HG03432 (cell line): Measurements from ENCODE around the gene DPM1.
A peak's percentile ranks its signal among the peaks of the same experiment; 100 is the strongest.
"Not testable (repeated sequence)": the region's sequence is repeated elsewhere in the genome, so short reads cannot be mapped to it uniquely, and the experiment has no call there.

ENCODE experiments used
- ATAC-seq: cut with Tn5 transposase; IDR thresholded peaks from one replicate; pipeline ENCODE4 v1.9.1; 2021; ENCODE audit warnings: mild to moderate bottlenecking, moderate library complexity; ENCODE audit not compliant: unreplicated experiment

Gene DPM1

GRCh38 chr20:50980071-50980681 lies 21.8 kb upstream of the DPM1 start:
- ATAC-seq, result no peak

GRCh38 chr20:50978533-50978932 lies 20.2 kb upstream of the DPM1 start:
- ATAC-seq, result not testable (repeated sequence)

DNA sequence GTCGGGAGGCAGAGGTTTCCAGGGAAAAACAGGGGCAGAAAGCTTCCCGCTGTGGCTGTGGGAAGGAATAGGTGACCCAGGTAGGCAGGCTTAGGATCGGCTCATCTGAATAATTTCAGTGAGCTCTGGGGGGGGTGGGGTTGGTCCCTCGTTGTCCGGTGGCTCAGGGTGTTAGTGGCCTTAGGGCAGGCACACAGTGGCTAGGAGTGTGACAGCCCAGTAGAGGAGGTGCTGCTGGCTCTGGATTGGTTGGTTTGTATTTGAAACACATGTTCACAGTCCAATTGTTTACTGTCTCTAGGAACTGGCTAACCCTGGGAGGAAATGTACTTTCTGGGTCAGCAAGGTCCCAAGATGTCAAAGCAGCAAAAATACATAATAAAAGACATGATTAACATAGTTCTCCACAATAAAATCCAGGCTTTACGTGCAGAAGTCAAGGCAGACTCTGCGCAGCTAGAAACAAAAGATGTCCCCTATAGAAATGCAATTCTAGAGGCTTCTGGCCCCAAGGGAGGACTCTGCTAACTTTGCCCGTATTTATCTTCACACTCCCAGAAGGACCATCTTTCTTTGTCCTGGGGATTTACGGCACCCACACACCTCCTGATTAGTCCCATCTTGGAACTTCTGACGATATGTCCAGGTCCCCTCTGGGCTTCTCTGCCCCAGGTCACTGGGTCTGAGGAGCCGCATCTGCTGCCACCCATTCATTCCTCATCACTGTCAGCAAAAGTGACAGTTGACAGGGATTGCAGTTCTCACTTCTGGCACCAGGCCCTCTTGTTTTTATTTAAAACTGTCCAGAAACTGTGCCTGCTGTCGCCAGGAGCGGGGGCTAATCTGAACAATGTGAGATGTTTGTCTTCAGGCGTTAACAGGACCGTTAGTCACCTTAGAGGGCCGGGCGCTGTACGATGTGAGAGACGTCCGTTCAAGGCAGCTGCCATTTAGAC lies 19.0 kb upstream of the DPM1 start:
- no peak for ATAC-seq

GRCh38 chr20:50975701-50976330 lies 17.5 kb upstream of the DPM1 start:
- ATAC-seq, result no peak

DNA sequence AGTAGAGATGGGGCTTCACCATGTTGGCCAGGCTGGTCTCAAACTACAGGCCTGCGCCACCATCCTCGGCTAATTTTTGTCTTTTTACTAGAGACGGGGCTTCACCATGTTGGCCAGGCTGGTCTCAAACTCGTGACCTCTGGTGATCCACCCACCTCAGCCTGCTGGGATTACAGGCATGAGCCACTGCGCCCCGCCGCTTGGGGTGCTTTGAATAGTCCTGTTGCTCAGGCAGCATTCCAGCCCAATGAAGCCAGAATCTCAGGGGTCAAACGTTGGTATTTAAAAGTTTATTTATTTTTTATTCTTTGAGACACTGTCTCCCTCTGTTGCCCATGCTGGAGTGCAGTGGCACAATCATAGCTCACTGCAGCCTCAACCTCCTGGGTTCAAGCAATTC lies 11.6 kb upstream of the DPM1 start:
- ATAC-seq, result no peak

- ATAC-seq, result no peak
These were observed 11.1 kb upstream of the DPM1 start for GRCh38 chr20:50969435-50969834.

- ATAC-seq, result no peak
These were observed 10.0 kb upstream of the DPM1 start for GRCh38 chr20:50968289-50968688.

- ATAC-seq, result no peak
These were observed 9.3 kb upstream of the DPM1 start for GRCh38 chr20:50967586-50967985.

DNA sequence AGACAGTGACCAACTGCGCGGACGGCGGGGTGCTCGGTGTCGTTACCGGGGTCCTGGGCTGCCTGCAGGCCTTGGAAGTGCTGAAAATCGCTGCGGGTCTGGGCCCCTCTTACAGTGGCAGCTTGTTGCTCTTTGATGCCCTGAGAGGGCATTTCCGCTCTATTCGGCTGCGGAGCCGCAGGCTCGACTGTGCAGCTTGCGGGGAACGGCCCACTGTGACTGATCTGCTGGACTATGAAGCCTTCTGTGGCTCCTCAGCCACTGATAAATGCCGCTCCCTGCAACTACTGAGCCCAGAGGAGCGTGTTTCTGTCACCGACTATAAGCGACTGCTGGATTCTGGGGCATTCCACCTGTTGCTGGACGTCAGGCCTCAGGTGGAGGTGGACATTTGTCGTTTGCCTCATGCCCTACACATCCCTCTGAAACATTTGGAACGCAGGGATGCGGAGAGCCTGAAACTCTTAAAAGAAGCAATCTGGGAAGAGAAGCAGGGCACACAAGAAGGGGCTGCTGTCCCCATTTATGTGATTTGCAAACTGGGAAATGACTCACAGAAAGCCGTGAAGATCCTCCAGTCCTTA lies 1.3 kb upstream of the DPM1 start:
- no peak for ATAC-seq

DNA sequence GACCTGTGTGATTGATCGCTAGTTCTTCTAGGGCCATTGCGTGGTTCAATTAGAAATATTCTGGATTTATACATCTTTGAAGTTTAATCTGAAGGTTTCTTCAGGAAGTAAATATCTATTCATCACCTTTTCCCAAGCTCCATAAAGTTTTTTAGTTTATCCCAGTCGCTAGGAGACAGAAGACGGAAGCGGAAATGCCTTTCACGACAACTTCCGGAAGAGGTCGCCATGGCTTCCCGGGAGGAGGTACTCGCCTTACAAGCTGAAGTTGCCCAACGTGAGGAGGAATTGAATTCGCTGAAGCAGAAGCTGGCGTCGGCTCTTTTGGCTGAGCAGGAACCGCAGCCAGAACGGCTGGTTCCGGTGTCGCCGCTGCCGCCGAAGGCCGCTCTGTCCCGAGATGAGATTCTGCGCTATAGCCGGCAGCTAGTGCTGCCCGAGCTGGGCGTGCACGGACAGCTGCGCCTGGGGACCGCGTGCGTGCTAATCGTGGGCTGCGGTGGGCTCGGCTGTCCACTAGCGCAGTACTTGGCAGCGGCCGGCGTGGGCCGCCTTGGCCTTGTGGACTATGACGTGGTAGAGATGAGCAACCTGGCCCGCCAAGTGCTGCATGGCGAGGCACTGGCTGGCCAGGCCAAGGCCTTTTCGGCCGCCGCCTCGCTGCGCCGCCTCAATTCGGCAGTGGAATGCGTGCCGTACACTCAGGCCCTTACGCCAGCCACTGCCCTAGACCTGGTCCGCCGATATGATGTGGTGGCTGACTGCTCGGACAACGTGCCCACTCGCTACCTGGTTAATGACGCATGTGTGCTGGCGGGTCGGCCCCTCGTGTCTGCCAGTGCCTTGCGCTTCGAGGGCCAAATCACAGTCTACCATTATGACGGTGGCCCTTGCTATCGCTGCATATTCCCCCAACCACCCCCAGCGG lies 547 bp upstream of the DPM1 start, which contains the start of gene MOCS3:
TSS of gene MOCS3 (plus strand) at position 204 of the 928 bp plus-strand sequence. CDS start at position 229, 25 bp downstream.
- ATAC-seq, result peak; percentile 71

GRCh38 chr20:50957276-50957675 lies 1.1 kb downstream of the DPM1 start:
- ATAC-seq, result no peak

DNA sequence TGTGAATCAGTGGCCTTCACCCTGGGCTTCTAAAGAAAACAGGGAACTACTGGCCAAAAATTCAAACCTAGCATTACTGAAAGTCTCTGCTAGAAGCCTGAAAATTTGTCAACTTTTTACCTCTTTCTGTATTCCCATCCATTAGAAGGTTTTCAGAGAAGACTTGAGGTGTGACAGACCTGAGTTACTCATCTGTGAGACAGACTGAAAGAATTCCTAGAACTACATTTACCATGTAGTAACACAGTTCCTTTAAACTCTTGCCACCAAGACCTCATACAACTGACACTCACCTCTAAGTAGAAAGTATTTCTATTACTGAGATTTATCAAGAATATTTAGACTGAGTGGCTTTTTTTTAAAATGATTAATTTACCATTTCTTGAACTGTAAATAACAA lies 4.5 kb downstream of the DPM1 start:
- no peak for ATAC-seq

DNA sequence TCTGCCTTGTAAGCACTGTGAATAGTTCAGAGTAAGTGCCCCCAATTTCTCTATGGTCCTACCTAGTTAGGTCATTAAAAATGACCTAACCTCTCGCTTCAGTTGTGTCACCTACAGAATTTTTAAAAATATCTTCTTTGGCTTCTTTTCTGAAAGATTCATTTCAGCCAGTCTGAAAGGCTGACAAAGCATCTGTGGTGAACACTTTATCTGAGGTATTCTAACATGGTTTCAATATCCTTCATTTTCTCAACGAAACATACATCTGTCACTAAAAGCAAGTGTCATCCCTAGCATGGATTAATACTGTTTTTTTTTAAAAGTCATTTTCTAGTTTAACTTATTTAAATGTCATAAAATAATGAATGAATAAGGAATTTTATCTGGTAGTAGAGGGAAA lies 5.1 kb downstream of the DPM1 start:
- no peak for ATAC-seq

GRCh38 chr20:50948132-50948785 lies 10.1 kb downstream of the DPM1 start:
- ATAC-seq, result no peak

GRCh38 chr20:50943069-50943468 lies 15.3 kb downstream of the DPM1 start:
- no peak for ATAC-seq

DNA sequence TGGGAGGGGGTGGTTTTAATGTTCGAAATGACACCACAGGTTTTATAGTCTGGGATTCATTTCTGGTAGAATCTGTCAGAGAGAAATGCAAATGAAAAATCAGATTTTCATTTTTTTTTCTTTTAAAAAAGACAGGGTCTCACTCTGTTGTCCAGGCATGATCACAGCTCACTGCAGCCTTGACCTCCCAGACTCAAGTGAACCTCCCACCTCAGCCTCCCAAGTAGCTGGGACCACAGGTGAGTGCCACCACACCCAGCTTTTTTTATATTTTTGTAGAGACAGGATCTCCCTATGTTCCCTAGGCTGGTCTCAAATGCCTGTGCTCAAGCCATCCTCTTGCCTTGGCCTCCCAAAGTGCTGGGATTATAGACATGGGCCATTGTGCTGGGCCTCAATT lies 24.7 kb downstream of the DPM1 start:
- ATAC-seq, result no peak

- ATAC-seq, result no peak
These were observed 25.5 kb downstream of the DPM1 start for GRCh38 chr20:50932691-50933280.

- no peak for ATAC-seq
These were observed 26.3 kb downstream of the DPM1 start for GRCh38 chr20:50932016-50932485.

DNA sequence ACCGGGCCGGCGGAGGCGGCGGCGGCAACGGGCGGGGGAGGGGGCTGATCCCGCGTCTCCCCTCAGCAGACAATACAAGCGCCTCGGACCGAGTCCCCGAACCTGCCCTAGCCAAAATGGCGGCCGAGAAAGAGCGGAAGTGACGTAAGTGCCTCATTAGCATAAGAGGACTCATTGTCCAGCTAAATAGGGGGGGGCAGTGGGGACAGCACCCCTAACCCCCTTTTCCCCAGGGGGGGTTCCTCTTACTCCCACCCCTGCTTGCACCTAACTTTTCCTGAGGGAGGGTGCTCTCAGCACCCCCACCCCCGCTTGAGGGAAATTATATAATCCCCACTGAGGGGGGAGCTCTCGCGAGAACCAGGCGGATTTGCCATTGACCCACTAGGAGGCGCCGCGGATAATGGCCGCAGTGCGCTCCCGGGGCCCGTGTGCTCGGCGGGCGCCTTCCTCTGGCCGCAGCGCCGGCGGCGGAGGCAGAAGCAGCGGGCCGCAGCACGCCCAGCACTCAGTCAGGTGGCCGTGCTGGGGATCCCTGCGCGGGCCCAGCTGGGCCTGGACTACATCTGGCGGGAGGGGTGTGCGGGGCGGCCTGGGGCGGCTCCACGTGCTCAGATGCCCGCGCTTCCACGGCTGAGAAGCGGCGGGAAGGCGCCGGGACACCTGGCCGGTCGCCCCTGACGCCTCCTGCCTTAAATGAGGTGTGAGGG lies 26.9 kb downstream of the DPM1 start, which contains the start of gene ADNP:
TSS of gene ADNP (minus strand) at position 132 of the 710 bp plus-strand sequence. CDS start 27,441 bp downstream, outside the sequence.
- ATAC-seq, result peak; percentile 68
